CD14-positive monocyte (primary cell): ENCODE data around the gene TRAF6. TPM values are rescaled to one million over a fixed set of nuclear protein-coding genes. Genes with fewer than 3 reads are reported as not detected.

ENCODE experiments used
- DNase-seq, 3 donors: peaks; one replicate each; pipeline ENCODE4 v3.0.0-alpha.2; 2011 to 2022
- H2AFZ ChIP-seq: 2 replicates; pipeline ENCODE4 v1.6.0; 2012; ENCODE audit warnings: mild to moderate bottlenecking, low read depth, low read length, inconsistent platforms; ENCODE audit not compliant: insufficient read depth, poor library complexity, severe bottlenecking
- H3K27ac ChIP-seq, 2 donors: 1 replicate in 1 of 2; 2 replicates in 1 of 2; pipeline ENCODE4 v1.5.1; 2012 to 2013; ENCODE audit warnings: low read length in 2 of 2, control low read depth in 1 of 2, inconsistent platforms in 1 of 2, low read depth in 1 of 2, mild to moderate bottlenecking in 1 of 2
- H3K27me3 ChIP-seq, 2 donors: one replicate each; pipeline versions ENCODE4 v1.6.0 to v1.6.1; 2011 to 2013; ENCODE audit warnings: low read length in 2 of 2; ENCODE audit not compliant: control insufficient read depth in 2 of 2, insufficient read depth in 2 of 2
- H3K36me3 ChIP-seq, 2 donors: replicated peaks in 1 of 2; 1 replicate in 1 of 2; 2 replicates in 1 of 2; pipeline versions ENCODE4 v1.5.1 to v1.6.1; 2012 to 2013; ENCODE audit warnings: low read length in 2 of 2, control low read depth in 1 of 2, inconsistent platforms in 1 of 2, mild to moderate bottlenecking in 1 of 2; ENCODE audit not compliant: insufficient read depth in 2 of 2, control insufficient read depth in 1 of 2
- H3K4me1 ChIP-seq, 2 donors: 1 replicate in 1 of 2; 2 replicates in 1 of 2; pipeline versions ENCODE4 v1.5.1 to v1.6.1; 2012 to 2013; ENCODE audit warnings: low read length in 2 of 2, control low read depth in 1 of 2, inconsistent platforms in 1 of 2, mild to moderate bottlenecking in 1 of 2, moderate library complexity in 1 of 2; ENCODE audit not compliant: insufficient read depth in 2 of 2, control insufficient read depth in 1 of 2
- H3K4me2 ChIP-seq: replicated peaks from 2 replicates; pipeline ENCODE3; 2012; ENCODE audit warnings: low read length, moderate library complexity, mild to moderate bottlenecking; ENCODE audit not compliant: poor library complexity, severe bottlenecking; ENCODE audit errors: extremely low read depth
- H3K4me3 ChIP-seq, 3 experiments: fragments of 200-600 bp in 1 of 3; sonication (generic) in 1 of 3; replicated peaks in 1 of 3; 1 replicate in 2 of 3; 2 replicates in 1 of 3; pipeline ENCODE4 v1.5.1; 2011 to 2013; ENCODE audit warnings: low read length in 3 of 3, mild to moderate bottlenecking in 3 of 3, control low read depth in 2 of 3, low read depth in 2 of 3, inconsistent platforms in 1 of 3, moderate library complexity in 1 of 3
- H3K79me2 ChIP-seq: 2 replicates; pipeline ENCODE4 v1.6.0; 2012; ENCODE audit warnings: mild to moderate bottlenecking, control low read depth, inconsistent platforms, low read length, moderate library complexity; ENCODE audit not compliant: insufficient read depth
- H3K9ac ChIP-seq: 2 replicates; pipeline ENCODE4 v1.6.0; 2017; ENCODE audit warnings: low read length, mild to moderate bottlenecking; ENCODE audit not compliant: insufficient read depth, poor library complexity, severe bottlenecking
- H3K9me3 ChIP-seq, 2 donors: replicated peaks in 1 of 2; 1 replicate in 1 of 2; 2 replicates in 1 of 2; pipeline versions ENCODE4 v1.5.1 to v1.6.1; 2012 to 2013; ENCODE audit warnings: low read length in 2 of 2, control low read depth in 1 of 2; ENCODE audit not compliant: control insufficient read depth in 1 of 2, insufficient read depth in 1 of 2
- H4K20me1 ChIP-seq: 2 replicates; pipeline ENCODE4 v1.6.0; 2012; ENCODE audit warnings: mild to moderate bottlenecking, low read length, control low read depth, moderate library complexity; ENCODE audit not compliant: insufficient read depth
- H3K27ac Mint-ChIP-seq, 7 donors: one replicate each; pipeline ENCODE4 v1.8.0; 2020; ENCODE audit warnings: mild to moderate bottlenecking in 7 of 7, mixed read lengths in 7 of 7, moderate library complexity in 6 of 7, inconsistent platforms in 2 of 7
- H3K27me3 Mint-ChIP-seq, 3 donors: one replicate each; pipeline ENCODE4 v1.8.0; 2021 to 2022; ENCODE audit warnings: low read depth in 3 of 3, mild to moderate bottlenecking in 3 of 3, mixed read lengths in 3 of 3, moderate library complexity in 3 of 3, inconsistent platforms in 1 of 3
- H3K36me3 Mint-ChIP-seq, 2 donors: one replicate each; pipeline ENCODE4 v1.8.0; 2020; ENCODE audit warnings: mixed read lengths in 2 of 2, inconsistent platforms in 1 of 2, mild to moderate bottlenecking in 1 of 2
- H3K4me1 Mint-ChIP-seq: one replicate; pipeline ENCODE4 v1.8.0; 2020; ENCODE audit warnings: mild to moderate bottlenecking, mixed read lengths
- H3K4me3 Mint-ChIP-seq, 2 donors: one replicate each; pipeline ENCODE4 v1.8.0; 2020; ENCODE audit warnings: mild to moderate bottlenecking in 2 of 2, mixed read lengths in 2 of 2, moderate library complexity in 1 of 2
- H3K9me3 Mint-ChIP-seq, 7 donors: one replicate each; pipeline ENCODE4 v1.8.0; 2020 to 2022; ENCODE audit warnings: mixed read lengths in 7 of 7, mild to moderate bottlenecking in 6 of 7, moderate library complexity in 6 of 7, inconsistent platforms in 2 of 7
- CTCF ChIP-seq: fragments of 200-600 bp; IDR thresholded peaks from one replicate; pipeline ENCODE4 v1.8.0; 2022; ENCODE audit warnings: antibody characterized with exemption, mild to moderate bottlenecking
- WGBS: methylation state at CpG from one replicate; pipeline ENCODE4 v1.1.5; 2013; ENCODE audit warnings: missing lambda C conversion rate; ENCODE audit not compliant: insufficient coverage; 5-methylcytosine and 5-hydroxymethylcytosine counted together
- intact Hi-C, 2 donors: fragments of 100-400 bp; cut with micrococcal nuclease; formaldehyde crosslinking; loops; one replicate each; pipeline versions ENCODE4 v1.15.0 to v1.15.1; 2023
- polyA plus RNA-seq, 3 donors: library from polyadenylated mRNA; depleted of rRNA in 1 of 3; unstranded in 2 of 3; stranded (reverse) in 1 of 3; fragments of 300-500 nt in 2 of 3; fragments of >200 nt in 1 of 3; fragmentation: Illumina TruSeq in 2 of 3; gene quantifications; 1 replicate in 2 of 3; 2 replicates in 1 of 3; pipeline ENCODE4 v1.2.3, GENCODE V29; 2012 to 2021
- small RNA-seq: library from RNA; depleted of rRNA; stranded (forward); fragments of <200 nt; gene quantifications from one replicate; pipeline ENCODE3, GENCODE V24; 2012; ENCODE audit warnings: low read depth; ENCODE audit not compliant: insufficient read length

TRAF6 gene
- polyA plus RNA-seq, 3 donors: 5.5 to 7.3 (median 6.7) TPM

- Mint-ChIP-seq H3K27ac (no peak overlapping the region), H3K4me3 (no peak overlapping the region), H3K27me3 (peaks cover 0 to 4% (median 3%) of the 10 kb centered on the region in 3 donors), H3K9me3 (no peaks in the 10 kb centered on the region), H3K4me1 (peaks cover 6% of the 10 kb centered on the region), H3K36me3 (peaks cover 16 to 22% of the 10 kb centered on the region in 2 donors)
- H3K4me2 ChIP-seq: no peak overlapping the region
- H3K79me2 ChIP-seq: no peaks in the 10 kb centered on the region
- no peak overlapping the region for H3K27ac ChIP-seq
- H3K27me3 ChIP-seq: no peaks in the 10 kb centered on the region
- H4K20me1 ChIP-seq: no peaks in the 10 kb centered on the region
- no peak overlapping the region for H2AFZ ChIP-seq
- no peak for TF ChIP-seq CTCF
- no peak for DNase-seq
- H3K9me3 ChIP-seq: no peaks in the 10 kb centered on the region
- 100% methylated on average over 3 of the region's 3 CpGs for WGBS
- intact Hi-C loops: no loop called here
- H3K4me1 ChIP-seq: no peaks in the 10 kb centered on the region
- no peak overlapping the region for H3K4me3 ChIP-seq
- no peak overlapping the region for H3K9ac ChIP-seq
- no peaks in the 10 kb centered on the region for H3K36me3 ChIP-seq
Measured at GRCh38 chr11:36437413-36437812, 72.7 kb downstream of the TRAF6 start.

Small RNA genes lying within 50 kb of the gene (small RNA-seq; reads per million reads assigned to genes)
- gene AC061999.1: not detected

Other genes starting within 250 kb of the TRAF6 start
- gene COMMD9, start 220.8 kb downstream of the TRAF6 start, polyA plus RNA-seq: 100 to 1,000 TPM; 105 to 238 (median 235) TPM
- 10 to 100 TPM in 1 of 3 donors, 1 to 10 TPM in 2; 3.5 to 16.0 (median 7.4) TPM for gene PRR5L, start 214.0 kb downstream of the TRAF6 start, polyA plus RNA-seq
- gene RAG1, start 57.7 kb upstream of the TRAF6 start, polyA plus RNA-seq: under 1 TPM in 1 of 3 donors, not detected in 2; 0.69 TPM
- 10 to 100 TPM in 2 of 3 donors, 1 to 10 TPM in 1; 5.0 to 18.7 (median 13.9) TPM for gene IFTAP, start 84.2 kb upstream of the TRAF6 start, polyA plus RNA-seq
- not detected for gene RAG2, start 88.0 kb upstream of the TRAF6 start, polyA plus RNA-seq